ENCODE measurements around the gene SHC3.
A peak's percentile ranks its signal among the peaks of the same experiment; 100 is the strongest.

SHC3 gene

GRCh38 chr9:89052470-89053097, 126.0 kb downstream of the SHC3 start:
- DNase-seq (ENCODE audit: low read depth) = no peak

GRCh38 chr9:89051421-89052025, 127.1 kb downstream of the SHC3 start:
- no peak for DNase-seq (ENCODE audit: low read depth)

GRCh38 chr9:89049646-89050045, 129.0 kb downstream of the SHC3 start:
- DNase-seq (ENCODE audit: low read depth) = no peak

- DNase-seq (ENCODE audit: low read depth) = no peak
Measured at GRCh38 chr9:89048616-89049015, 130.0 kb downstream of the SHC3 start.

- no peak for DNase-seq (ENCODE audit: low read depth)
Measured at GRCh38 chr9:89047667-89048066, 131.0 kb downstream of the SHC3 start.

GRCh38 chr9:89046832-89047231, 131.8 kb downstream of the SHC3 start:
- DNase-seq (ENCODE audit: low read depth) = peak; percentile 53

GRCh38 chr9:89044881-89045280, 133.7 kb downstream of the SHC3 start:
- no peak for DNase-seq (ENCODE audit: low read depth)

- no peak for DNase-seq (ENCODE audit: low read depth)
Measured at GRCh38 chr9:89044104-89044503, 134.5 kb downstream of the SHC3 start.

GRCh38 chr9:89042984-89043383, 135.6 kb downstream of the SHC3 start:
- DNase-seq (ENCODE audit: low read depth) = no peak

- no peak for DNase-seq (ENCODE audit: low read depth)
Measured at GRCh38 chr9:89039664-89040063, 139.0 kb downstream of the SHC3 start.

GRCh38 chr9:89039104-89039465, 139.5 kb downstream of the SHC3 start:
- DNase-seq (ENCODE audit: low read depth) = no peak

- peak; percentile 91 for DNase-seq (ENCODE audit: low read depth)
Measured at GRCh38 chr9:89038382-89039103, 140.1 kb downstream of the SHC3 start.

GRCh38 chr9:89037891-89038290, 140.7 kb downstream of the SHC3 start:
- no peak for DNase-seq (ENCODE audit: low read depth)

GRCh38 chr9:89037346-89037745, 141.3 kb downstream of the SHC3 start:
- no peak for DNase-seq (ENCODE audit: low read depth)

- DNase-seq (ENCODE audit: low read depth) = no peak
Measured at GRCh38 chr9:89036891-89037290, 141.7 kb downstream of the SHC3 start.

- DNase-seq (ENCODE audit: low read depth) = no peak
Measured at GRCh38 chr9:89036383-89036782, 142.2 kb downstream of the SHC3 start.

GRCh38 chr9:89032661-89033060, 146.0 kb downstream of the SHC3 start:
- no peak for DNase-seq (ENCODE audit: low read depth)

GRCh38 chr9:89032173-89032572, 146.4 kb downstream of the SHC3 start:
- DNase-seq (ENCODE audit: low read depth) = no peak

GRCh38 chr9:89029788-89030187, 148.8 kb downstream of the SHC3 start:
- DNase-seq (ENCODE audit: low read depth) = no peak

GRCh38 chr9:89026876-89027275, 151.7 kb downstream of the SHC3 start:
- no peak for DNase-seq (ENCODE audit: low read depth)

GRCh38 chr9:89025553-89025952, 153.1 kb downstream of the SHC3 start:
- no peak for DNase-seq (ENCODE audit: low read depth)

- no peak for DNase-seq (ENCODE audit: low read depth)
Measured at GRCh38 chr9:89024727-89025126, 153.9 kb downstream of the SHC3 start.

- DNase-seq (ENCODE audit: low read depth) = no peak
Measured at GRCh38 chr9:89023740-89024139, 154.9 kb downstream of the SHC3 start.

GRCh38 chr9:89022902-89023301, 155.7 kb downstream of the SHC3 start:
- DNase-seq (ENCODE audit: low read depth) = no peak
